WI38 (cell line): ENCODE measurements around the gene OR1I1.

Experiments
- H3K4me3 ChIP-seq: 2 replicates; pipeline ENCODE4 v1.5.1; 2011; ENCODE audit warnings: low read depth, mild to moderate bottlenecking, control low read depth, low read length
- TF ChIP-seq, protein P1 (sequence below): IDR thresholded peaks from 2 replicates; pipeline ENCODE4 v1.5.1; 2012; ENCODE audit warnings: low read depth, mild to moderate bottlenecking, control low read depth, low read length

OR1I1 gene

DNA sequence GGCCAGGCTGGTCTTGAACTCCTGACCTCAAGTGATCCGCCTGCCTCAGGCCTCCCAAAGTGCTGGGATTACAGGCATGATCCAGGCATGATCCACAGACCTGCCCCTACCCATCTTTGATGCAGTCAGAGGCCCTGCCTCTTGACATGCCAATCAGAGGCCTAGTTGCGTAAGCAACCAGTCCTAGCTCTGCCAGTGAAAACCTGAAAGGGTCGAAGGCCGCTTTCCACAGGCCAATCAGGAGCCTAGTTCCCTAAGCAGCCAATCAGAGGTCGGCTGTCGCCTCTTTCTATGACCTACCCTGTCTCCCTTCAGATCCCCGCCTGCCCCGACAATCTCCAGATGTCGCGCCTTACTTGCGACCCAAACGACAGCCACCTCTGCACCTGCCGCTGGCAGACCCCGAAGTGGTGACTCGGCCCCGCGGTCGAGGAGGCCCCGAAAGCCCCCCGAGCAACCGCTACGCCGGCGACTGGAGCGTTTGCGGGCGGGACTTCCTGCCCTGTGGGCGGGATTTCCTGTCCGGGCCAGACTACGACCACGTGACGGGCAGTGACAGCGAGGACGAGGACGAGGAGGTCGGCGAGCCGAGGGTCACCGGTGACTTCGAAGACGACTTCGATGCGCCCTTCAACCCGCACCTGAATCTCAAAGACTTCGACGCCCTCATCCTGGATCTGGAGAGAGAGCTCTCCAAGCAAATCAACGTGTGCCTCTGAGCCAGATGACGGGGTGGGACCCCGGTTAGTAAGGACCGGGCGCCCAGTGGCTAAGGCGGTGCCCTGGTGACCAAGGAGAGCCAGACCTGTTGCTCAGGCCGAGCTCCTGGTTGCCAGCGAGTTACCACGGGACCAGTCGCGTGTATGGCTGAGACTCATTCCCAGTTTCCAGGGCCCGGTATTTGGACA, 31.5 kb downstream of the OR1I1 start:
- H3K4me3 ChIP-seq = no peak overlapping the region
- TF ChIP-seq, protein P1, sequence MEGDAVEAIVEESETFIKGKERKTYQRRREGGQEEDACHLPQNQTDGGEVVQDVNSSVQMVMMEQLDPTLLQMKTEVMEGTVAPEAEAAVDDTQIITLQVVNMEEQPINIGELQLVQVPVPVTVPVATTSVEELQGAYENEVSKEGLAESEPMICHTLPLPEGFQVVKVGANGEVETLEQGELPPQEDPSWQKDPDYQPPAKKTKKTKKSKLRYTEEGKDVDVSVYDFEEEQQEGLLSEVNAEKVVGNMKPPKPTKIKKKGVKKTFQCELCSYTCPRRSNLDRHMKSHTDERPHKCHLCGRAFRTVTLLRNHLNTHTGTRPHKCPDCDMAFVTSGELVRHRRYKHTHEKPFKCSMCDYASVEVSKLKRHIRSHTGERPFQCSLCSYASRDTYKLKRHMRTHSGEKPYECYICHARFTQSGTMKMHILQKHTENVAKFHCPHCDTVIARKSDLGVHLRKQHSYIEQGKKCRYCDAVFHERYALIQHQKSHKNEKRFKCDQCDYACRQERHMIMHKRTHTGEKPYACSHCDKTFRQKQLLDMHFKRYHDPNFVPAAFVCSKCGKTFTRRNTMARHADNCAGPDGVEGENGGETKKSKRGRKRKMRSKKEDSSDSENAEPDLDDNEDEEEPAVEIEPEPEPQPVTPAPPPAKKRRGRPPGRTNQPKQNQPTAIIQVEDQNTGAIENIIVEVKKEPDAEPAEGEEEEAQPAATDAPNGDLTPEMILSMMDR = no peak

DNA sequence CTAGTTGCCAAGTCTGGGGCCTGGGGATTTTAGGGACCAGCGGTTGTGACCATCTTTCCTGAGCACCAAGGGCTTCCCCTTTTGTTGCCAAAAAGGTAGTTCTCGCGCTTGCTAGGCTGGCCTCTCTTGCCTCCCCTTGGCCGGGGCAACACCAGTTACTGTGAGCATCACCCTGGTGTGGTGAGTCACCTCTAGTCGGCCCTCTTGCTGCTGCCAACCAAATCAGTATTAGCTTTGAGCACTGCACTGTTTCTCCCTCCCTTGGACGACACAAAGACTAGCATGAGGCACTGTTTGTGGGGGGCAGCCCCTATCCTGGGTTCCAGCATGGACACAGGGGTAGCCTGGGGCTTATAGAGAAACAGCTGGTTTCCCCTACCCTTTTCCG, 32.1 kb downstream of the OR1I1 start:
- H3K4me3 ChIP-seq = no peak overlapping the region
- TF ChIP-seq, protein P1 = no peak

- TF ChIP-seq, protein P1 = no peak
- H3K4me3 ChIP-seq = no peak overlapping the region
These were observed 33.1 kb downstream of the OR1I1 start for GRCh38 chr19:15115080-15115479.

DNA sequence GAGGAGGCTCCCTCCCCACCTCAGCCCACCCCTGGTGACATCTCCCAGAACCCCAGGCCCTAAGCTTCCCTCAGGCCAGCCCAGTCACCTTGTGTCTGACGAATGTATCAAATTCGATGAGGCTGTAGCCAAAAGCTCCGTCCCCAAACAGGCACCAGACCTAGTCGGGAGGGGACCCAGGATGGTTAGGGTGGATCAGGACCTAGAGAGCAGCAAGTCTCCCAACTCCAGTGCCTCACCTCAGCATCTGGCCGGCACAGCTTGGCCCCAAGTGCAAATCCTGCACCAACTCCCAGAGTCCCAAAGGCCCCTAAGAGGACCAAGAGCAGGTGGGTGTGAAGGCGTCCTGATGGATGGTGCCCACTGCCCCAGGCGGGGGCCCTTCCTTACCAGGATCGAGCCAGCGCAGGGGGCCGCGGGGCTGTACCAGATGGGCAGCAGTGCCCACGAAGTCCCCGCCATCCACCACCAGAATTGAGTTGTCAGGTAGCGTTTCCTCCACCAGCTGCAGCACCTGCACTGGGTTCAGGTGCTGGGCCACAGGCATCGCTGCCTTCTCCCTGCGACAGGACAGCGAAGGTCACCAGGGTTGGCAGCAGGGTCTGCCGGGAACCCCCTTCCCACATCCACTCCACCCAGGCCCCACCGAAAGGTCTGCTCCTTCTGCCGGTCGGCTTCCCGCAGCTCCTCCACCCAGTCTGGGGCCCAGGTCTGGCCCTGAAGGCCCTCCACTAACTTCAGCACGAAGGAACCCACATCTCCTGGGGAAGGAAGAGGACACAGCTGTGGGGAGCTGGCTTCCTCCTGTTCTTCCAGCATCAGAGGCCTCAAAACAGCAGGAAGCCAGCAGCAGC, 34.0 kb downstream of the OR1I1 start:
- TF ChIP-seq, protein P1 = no peak
- no peak overlapping the region for H3K4me3 ChIP-seq

GRCh38 chr19:15116856-15117255, 34.8 kb downstream of the OR1I1 start:
- TF ChIP-seq, protein P1 = no peak
- no peak overlapping the region for H3K4me3 ChIP-seq

- TF ChIP-seq, protein P1 = no peak
- no peak overlapping the region for H3K4me3 ChIP-seq
These were observed 36.2 kb downstream of the OR1I1 start for GRCh38 chr19:15118248-15118647.
